Bronchial epithelial cell (primary cell): ENCODE measurements around the gene FASTK. TPM values are rescaled to one million over a fixed set of nuclear protein-coding genes. Genes with fewer than 3 reads are reported as not detected.
"Not testable (repeated sequence)": the region's sequence is repeated elsewhere in the genome, so short reads cannot be mapped to it uniquely, and the experiment has no call there.

Source experiments
- DNase-seq: peaks from one replicate; pipeline ENCODE4 v3.0.0-alpha.2; 2010; ENCODE audit warnings: low read depth
- FAIRE-seq: peaks from 2 replicates; lab custom pipeline; 2011; peaks lifted over from hg19 to GRCh38; lab: Jason Lieb, UNC
- H3K27me3 ChIP-seq: 2 replicates; pipeline ENCODE4 v1.5.1; 2011; ENCODE audit warnings: low read length; ENCODE audit not compliant: control insufficient read depth, insufficient read depth
- H3K36me3 ChIP-seq: 2 replicates; pipeline ENCODE4 v1.5.1; 2011; ENCODE audit warnings: low read length; ENCODE audit not compliant: control insufficient read depth, insufficient read depth
- H3K4me3 ChIP-seq: 2 replicates; pipeline ENCODE4 v1.5.1; 2011; ENCODE audit warnings: mild to moderate bottlenecking, low read depth, low read length, control low read depth
- CTCF ChIP-seq: IDR thresholded peaks from 2 replicates; pipeline ENCODE4 v1.5.1; 2011; ENCODE audit warnings: mild to moderate bottlenecking, moderate library complexity, low read length, control low read depth, inconsistent platforms; ENCODE audit not compliant: insufficient read depth, severe bottlenecking
- total RNA-seq: library from RNA; depleted of rRNA; stranded (reverse); fragments of >200 nt; gene quantifications from 2 replicates; pipeline ENCODE4 v1.2.1, GENCODE V29; 2014

Gene FASTK
- total RNA-seq, 1 donor from 2014 or later, result 51.6 TPM

- no peak for TF ChIP-seq CTCF
- H3K27me3 ChIP-seq, result no peaks in the 10 kb centered on the region
- DNase-seq (no peak), FAIRE-seq (no peak)
- H3K36me3 ChIP-seq, result peaks cover 14% of the 10 kb centered on the region
- no peak overlapping the region for H3K4me3 ChIP-seq
These were observed 49.6 kb downstream of the FASTK start for GRCh38 chr7:151031011-151031410.

- FAIRE-seq, result no peak
- H3K36me3 ChIP-seq, result peaks cover 3% of the 10 kb centered on the region
- H3K4me3 ChIP-seq, result peak overlapping the region; percentile 67
- H3K27me3 ChIP-seq, result no peaks in the 10 kb centered on the region
- no peak for DNase-seq
- no peak for TF ChIP-seq CTCF
These were observed 51.6 kb downstream of the FASTK start for GRCh38 chr7:151028948-151029501.

- H3K4me3 ChIP-seq, result peak within 1 kb of the TSS; percentile 67
- TF ChIP-seq CTCF, result peak; percentile 53
- H3K36me3 ChIP-seq, result peaks cover under 1% of the 10 kb centered on the region
- peak; percentile 98 for DNase-seq
- H3K27me3 ChIP-seq, result no peaks in the 10 kb centered on the region
- no peak for FAIRE-seq
These were observed 52.3 kb downstream of the FASTK start, which contains the start of gene ABCB8 for GRCh38 chr7:151028131-151028947. Gene ABCB8 (plus strand): TSS chr7:151028450. CDS start chr7:151028516, 66 bp downstream.

GRCh38 chr7:151027728-151028130, 52.9 kb downstream of the FASTK start:
- H3K27me3 ChIP-seq, FAIRE-seq, DNase-seq: not testable (repeated sequence)

GRCh38 chr7:151026771-151027727, 53.6 kb downstream of the FASTK start:
- H3K4me3 ChIP-seq, result peak overlapping the region; percentile 34
- not testable (repeated sequence) for H3K36me3 ChIP-seq, FAIRE-seq, H3K27me3 ChIP-seq
- peak; percentile 63 for DNase-seq

More at GRCh38 chr7:151027728-151028130, 52.9 kb downstream of the FASTK start:
- H3K36me3 ChIP-seq, result not testable (repeated sequence)
- H3K4me3 ChIP-seq, result peak overlapping the region; percentile 34

Other genes starting within 250 kb of the FASTK start
- under 0.01 and 2.4 TPM in 2 replicates for gene AOC1, start 228.3 kb downstream of the FASTK start, total RNA-seq
- under 0.01 and 0.13 TPM in 2 replicates for gene KCNH2, start 102.5 kb downstream of the FASTK start, total RNA-seq
- under 0.01 TPM in 2 replicates for gene NOS3, start 89.8 kb downstream of the FASTK start, total RNA-seq
- under 0.01 and 0.26 TPM in 2 replicates for gene ATG9B, start 56.3 kb downstream of the FASTK start, total RNA-seq
- gene ABCB8, start 52.4 kb downstream of the FASTK start, total RNA-seq, result 20.5 and 22.4 TPM in 2 replicates
- gene ASIC3, start 32.3 kb downstream of the FASTK start, total RNA-seq, result under 0.01 and 0.26 TPM in 2 replicates
- gene CDK5, start 22.9 kb downstream of the FASTK start, total RNA-seq, result 11.6 and 12.4 TPM in 2 replicates
- 33.2 and 38.9 TPM in 2 replicates for gene SLC4A2, start 21.2 kb downstream of the FASTK start, total RNA-seq
- 9.0 and 11.6 TPM in 2 replicates for gene TMUB1, start 2.7 kb upstream of the FASTK start, total RNA-seq
- gene AGAP3, start 5.7 kb upstream of the FASTK start, total RNA-seq, result 52.7 and 61.1 TPM in 2 replicates
- gene GBX1, start 86.9 kb upstream of the FASTK start, total RNA-seq, result not detected in 2 replicates
- not detected in 2 replicates for gene ASB10, start 106.4 kb upstream of the FASTK start, total RNA-seq
- gene H2BK1, start 129.7 kb upstream of the FASTK start, total RNA-seq, result not detected in 2 replicates
- 60.9 and 85.8 TPM in 2 replicates for gene ABCF2, start 146.4 kb upstream of the FASTK start, total RNA-seq
- gene CHPF2, start 151.7 kb upstream of the FASTK start, total RNA-seq, result 23.4 and 25.0 TPM in 2 replicates
- 2.1 and 4.9 TPM in 2 replicates for gene SMARCD3, start 167.9 kb upstream of the FASTK start, total RNA-seq